Activated CD8-positive, alpha-beta memory T cell treated with anti-CD3 and anti-CD28 coated beads for 24 hours (primary cell): ENCODE measurements around the gene MOB3C.

Experiments
- DNase-seq: peaks from one replicate; pipeline ENCODE4 v3.0.0-alpha.2; 2020

Gene MOB3C

DNA sequence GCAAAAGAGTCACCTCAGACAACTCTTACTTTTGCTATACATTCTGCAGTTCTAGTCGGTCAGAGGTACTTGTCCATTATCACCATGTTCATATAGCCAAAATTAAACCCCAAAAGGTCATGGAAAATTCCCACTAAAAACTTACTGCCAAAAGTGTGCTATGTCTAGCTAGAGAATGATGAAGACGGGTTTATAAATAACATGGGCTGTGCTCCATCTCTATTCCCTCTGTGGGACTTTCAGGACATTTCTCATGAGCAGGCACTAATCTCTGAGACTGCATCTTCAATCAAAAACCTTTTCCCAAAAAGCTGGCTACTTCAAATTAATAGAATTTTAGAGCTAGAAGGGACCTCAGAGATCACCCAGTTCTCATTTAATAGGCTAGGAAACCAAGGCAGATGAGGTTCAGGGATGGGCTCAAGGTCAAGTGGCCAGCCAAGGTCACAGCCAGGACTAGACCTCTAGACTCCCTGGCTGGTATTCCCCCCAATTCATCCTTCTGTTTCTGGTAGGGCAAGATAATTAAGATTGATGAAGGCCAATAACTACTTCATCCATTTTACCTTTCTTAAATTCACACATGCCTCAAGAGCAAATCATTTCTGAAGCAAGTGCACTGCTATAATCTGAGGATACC is 21.0 kb upstream of the MOB3C start:
- DNase-seq = no peak

DNA sequence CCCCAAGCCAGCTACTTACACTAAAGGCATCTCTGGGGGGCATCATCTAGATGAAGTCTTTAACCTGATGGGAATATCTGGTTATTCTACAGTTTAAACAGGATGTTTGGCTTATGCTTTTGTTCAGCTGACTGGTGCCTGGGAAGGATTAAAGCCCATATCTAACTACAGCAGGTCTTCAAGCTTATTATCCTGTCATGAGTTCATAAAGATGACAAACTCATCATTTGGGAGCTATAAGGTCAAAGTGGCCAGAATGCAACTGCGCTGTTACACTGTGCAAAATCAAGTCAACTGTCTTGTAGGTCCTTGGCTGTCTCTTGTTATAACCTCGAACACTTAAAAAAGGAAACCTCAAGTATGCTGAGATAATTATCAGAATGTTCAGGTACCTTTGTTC is 18.6 kb upstream of the MOB3C start:
- no peak for DNase-seq

- no peak for DNase-seq
Measured at GRCh38 chr1:46630719-46631118, 14.1 kb upstream of the MOB3C start.

- no peak for DNase-seq
Measured at GRCh38 chr1:46623743-46624644, 7.4 kb upstream of the MOB3C start.

- DNase-seq = no peak
Measured at GRCh38 chr1:46622344-46622743, 5.7 kb upstream of the MOB3C start.

DNA sequence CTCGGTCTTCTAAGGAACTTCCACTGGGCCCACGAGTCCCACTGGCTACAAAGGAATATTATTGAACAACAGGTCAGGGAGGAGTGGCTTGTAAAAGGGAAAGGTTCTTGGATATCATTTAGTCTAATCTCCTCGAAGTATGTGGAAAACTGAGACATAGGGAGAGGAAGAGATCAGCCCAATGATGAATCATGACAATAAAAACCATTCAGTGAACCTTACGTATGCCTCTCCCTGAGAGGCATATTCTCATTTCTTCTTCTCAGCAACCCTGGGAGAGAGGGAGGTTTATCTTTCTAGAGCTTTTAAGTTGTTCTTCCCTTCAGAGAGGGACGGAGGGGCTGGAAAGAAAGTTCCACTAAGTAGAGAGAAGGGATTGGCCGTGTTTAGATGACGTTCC is 5.3 kb upstream of the MOB3C start:
- DNase-seq = no peak

- DNase-seq = no peak
Measured at GRCh38 chr1:46619656-46620258, 3.1 kb upstream of the MOB3C start.

GRCh38 chr1:46618754-46619415 is 2.3 kb upstream of the MOB3C start:
- DNase-seq = no peak

DNA sequence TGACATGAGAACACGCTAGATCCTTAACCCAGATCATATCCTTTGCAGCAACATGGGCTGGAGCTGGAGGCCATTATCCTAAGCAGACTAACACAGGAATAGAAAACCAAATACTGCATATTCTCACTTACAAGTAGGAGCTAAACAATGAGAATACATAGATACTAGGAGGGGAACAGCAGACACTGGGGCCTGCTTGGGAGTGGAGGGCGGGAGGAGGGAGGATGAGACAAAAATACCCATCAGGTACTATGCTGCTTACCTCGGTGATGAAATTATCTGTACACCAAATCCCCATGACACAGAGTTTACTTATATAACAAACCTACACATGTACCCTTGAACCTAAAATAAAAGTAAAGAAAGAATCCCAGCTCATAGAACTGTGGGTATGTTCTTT is 1.2 kb upstream of the MOB3C start:
- DNase-seq = no peak

GRCh38 chr1:46617108-46617800 is 643 bp upstream of the MOB3C start:
- no peak for DNase-seq

GRCh38 chr1:46615735-46616134 is 876 bp downstream of the MOB3C start:
- DNase-seq = no peak

DNA sequence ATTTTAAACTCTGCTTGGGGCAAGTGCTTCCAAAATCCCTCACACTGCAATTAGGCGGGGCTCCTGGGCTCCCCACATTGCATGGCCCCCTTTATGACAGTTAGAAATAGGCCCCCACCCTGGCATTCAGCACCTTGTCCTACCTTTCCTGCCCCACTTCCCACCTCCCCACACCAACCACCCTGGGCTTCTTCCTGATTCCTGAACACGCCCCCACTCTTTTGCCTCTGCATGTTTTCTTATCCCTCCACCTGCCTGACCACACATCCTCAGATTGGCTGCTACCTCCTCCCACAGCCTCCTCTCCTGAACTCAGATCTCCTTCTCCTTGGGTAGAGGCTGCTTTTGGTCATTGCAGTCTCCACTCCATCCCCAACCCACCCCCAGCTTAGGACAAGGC is 1.5 kb downstream of the MOB3C start:
- DNase-seq = no peak

GRCh38 chr1:46614604-46614984 is 2.0 kb downstream of the MOB3C start:
- DNase-seq = no peak

- no peak for DNase-seq
Measured at GRCh38 chr1:46613661-46614603, 2.7 kb downstream of the MOB3C start.

DNA sequence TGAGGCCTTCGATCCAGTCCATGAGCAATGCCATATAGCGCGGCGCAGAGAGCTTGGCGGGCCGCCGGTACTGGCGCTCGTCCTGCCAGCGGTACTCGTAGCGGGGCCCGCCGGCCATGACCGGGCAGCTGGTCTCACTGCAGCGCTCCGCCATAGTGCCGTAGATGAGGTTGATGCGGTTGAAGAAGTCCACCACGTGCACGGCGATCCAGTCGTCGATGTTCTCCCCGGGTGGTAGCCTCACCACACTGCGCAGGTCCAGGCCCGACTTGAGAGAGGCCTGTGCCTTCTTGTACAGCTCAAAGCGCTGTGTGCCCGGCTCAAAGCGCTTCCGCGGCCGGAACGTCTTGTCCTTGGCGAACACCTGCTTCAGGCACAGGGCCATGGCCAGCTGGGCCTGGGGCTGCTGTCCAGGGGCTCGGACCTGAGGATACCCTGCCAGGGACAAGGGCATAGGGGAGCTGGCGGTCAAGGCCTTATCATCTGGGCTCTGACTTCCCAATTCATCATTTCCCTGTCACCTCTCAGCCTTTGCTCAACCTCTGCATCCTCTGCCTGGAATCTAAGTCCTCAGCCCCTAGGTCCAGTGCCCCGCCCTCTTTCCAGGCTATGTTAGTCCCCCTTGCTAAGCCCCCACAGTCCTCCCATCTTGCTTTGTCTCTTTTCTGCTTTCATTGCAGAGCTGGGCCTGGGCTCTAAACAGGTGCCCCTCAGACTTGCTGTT is 3.5 kb downstream of the MOB3C start:
- DNase-seq = no peak

DNA sequence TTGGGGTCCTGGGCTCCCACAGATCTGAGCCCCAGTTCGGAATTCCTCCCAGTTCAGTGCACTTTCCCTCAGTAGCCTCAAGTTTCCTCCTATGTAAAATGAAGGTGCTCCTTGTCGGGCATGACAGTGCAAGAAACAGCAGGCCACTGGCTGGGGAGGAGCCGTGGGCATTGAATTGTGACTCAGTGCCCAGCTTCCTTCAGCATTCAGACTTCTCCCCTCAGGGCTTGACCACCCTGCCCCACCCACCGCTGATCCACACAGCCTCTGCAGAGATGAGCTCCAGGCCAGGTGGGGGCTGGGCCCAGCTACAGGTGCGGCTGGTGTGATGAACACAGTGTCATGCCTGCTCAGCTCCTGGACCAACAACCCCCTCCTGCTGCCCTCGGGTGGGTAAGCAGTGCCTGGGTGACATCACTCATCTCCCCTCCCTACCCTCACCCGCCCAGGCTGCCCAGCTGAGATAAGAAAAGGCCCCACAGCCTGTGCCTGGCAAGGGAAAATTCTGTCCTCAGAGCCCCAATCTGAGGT is 4.9 kb downstream of the MOB3C start:
- no peak for DNase-seq

- DNase-seq = no peak
Measured at GRCh38 chr1:46607345-46608130, 9.1 kb downstream of the MOB3C start.

GRCh38 chr1:46606255-46606965 is 10.2 kb downstream of the MOB3C start:
- DNase-seq = no peak

- no peak for DNase-seq
Measured at GRCh38 chr1:46605232-46605631, 11.4 kb downstream of the MOB3C start.
